ENCODE results near the gene TMEM170B. TPM values are rescaled to one million over a fixed set of nuclear protein-coding genes. Genes with fewer than 3 reads are reported as not detected.

Gene TMEM170B
- total and polyA plus RNA-seq, 2 of the 8 experiments (the other 6 are each of a cell fraction or from before 2014, with no cell fraction given), result 0.80 to 4.3 TPM

GRCh38 chr6:11515763-11516162, 21.8 kb upstream of the TMEM170B start (continued):
- TF ChIP-seq ATF2 (IDR thresholded peaks at IDR 0.05; ENCODE audit: low read length) (no peak), TCF12 (IDR thresholded peaks at IDR 0.05; ENCODE audit: low read depth, low read length) (no peak), KDM1A (IDR thresholded peaks at IDR 0.05; ENCODE audit: borderline replicate concordance, low read length) (no peak)
